Melanocyte of skin (primary cell): Measurements from ENCODE around the gene PCGF5. TPM values are rescaled to one million over a fixed set of nuclear protein-coding genes. Genes with fewer than 3 reads are reported as not detected.

ENCODE experiments used
- total RNA-seq, 2 donors: library from RNA; depleted of rRNA; stranded (reverse); fragments of >200 nt; gene quantifications; 2 replicates each; pipeline ENCODE4 v1.2.3, GENCODE V29; 2012

PCGF5 gene
- 10 to 100 TPM; 30.0 to 36.8 TPM for total RNA-seq

GRCh38 chr10:91220194-91220953, at the start of gene PCGF5:
Gene PCGF5, plus strand, starts transcription at chr10:91220663. Its CDS starts 2,209 bp downstream, at chr10:91222872.

Other genes with a start within 250 kb of the PCGF5 start
- 1 to 10 TPM; 3.4 to 3.7 TPM for gene HECTD2, start 189.7 kb downstream of the PCGF5 start, total RNA-seq